ENCODE results near the gene MELTF. TPM values are rescaled to one million over a fixed set of nuclear protein-coding genes. Genes with fewer than 3 reads are reported as not detected.
A peak's percentile ranks its signal among the peaks of the same experiment; 100 is the strongest.

Gene MELTF
- total and polyA plus RNA-seq, 9 of the 15 experiments (the other 6 are each of a cell fraction or from before 2014, with no cell fraction given), result 0.35 to 10.5 (median 4.5) TPM

- peak; percentile 89 for TF ChIP-seq TFAP4 (CRISPR knock-in tag; IDR thresholded peaks at IDR 0.05; ENCODE audit: borderline replicate concordance)
- peak; percentile 87 for TF ChIP-seq MECOM (CRISPR knock-in tag; IDR thresholded peaks at IDR 0.05)
- no peak for TF ChIP-seq MLX (CRISPR knock-in tag; conservative IDR thresholded peaks at IDR 0.05)
- TF ChIP-seq BCOR (IDR thresholded peaks at IDR 0.05), result peak; percentile 87; the same call in 1 of the 2 replicates
- TF ChIP-seq ARID4B (CRISPR knock-in tag; IDR thresholded peaks at IDR 0.05), result no peak
- no peak for TF ChIP-seq ZNF184 (CRISPR knock-in tag; IDR thresholded peaks at IDR 0.05)
- TF ChIP-seq CHCHD3 (CRISPR knock-in tag; IDR thresholded peaks at IDR 0.05), result no peak
- TF ChIP-seq SIN3A (IDR thresholded peaks at IDR 0.05; ENCODE audit: borderline replicate concordance in 2 of 2, control insufficient read depth in 1 of 2, low read depth in 2 of 2, low read length in 2 of 2), result no peak
- TF ChIP-seq NR4A1 (CRISPR knock-in tag; IDR thresholded peaks at IDR 0.05), result 0 out of 2 replicates have a peak, but pooled peaks have one; percentile 37
- peak; percentile 77 for TF ChIP-seq NR4A1 (tag; IDR thresholded peaks at IDR 0.05)
- no peak for TF ChIP-seq POU5F1 (IDR thresholded peaks at IDR 0.05; ENCODE audit: borderline replicate concordance, low read depth, low read length, partially characterized antibody)
- TF ChIP-seq GTF2F1 (IDR thresholded peaks at IDR 0.05; ENCODE audit: low read depth, low read length), result no peak
- peak; percentile 61 for TF ChIP-seq MYC (IDR thresholded peaks at IDR 0.05; ENCODE audit: low read depth, low read length)
- no peak for TF ChIP-seq MYC (CRISPR knock-in tag; IDR thresholded peaks at IDR 0.05; ENCODE audit: borderline replicate concordance, low read depth)
- TF ChIP-seq ZNF699 (CRISPR knock-in tag; IDR thresholded peaks at IDR 0.05; ENCODE audit: insufficient replicate concordance), result no peak
- peak; percentile 72 for TF ChIP-seq RBM25 (IDR thresholded peaks at IDR 0.05; ENCODE audit: low read depth, low read length, severe bottlenecking)
- TF ChIP-seq TCF7L2 (IDR thresholded peaks at IDR 0.05; ENCODE audit: low read depth, low read length), result no peak
- peak; percentile 91; the same call in 1 of the 2 replicates for TF ChIP-seq HDAC2 (IDR thresholded peaks at IDR 0.05)
- TF ChIP-seq MCM2 (IDR thresholded peaks at IDR 0.05; ENCODE audit: low read depth), result no peak
- no peak for TF ChIP-seq ID3 (CRISPR knock-in tag; IDR thresholded peaks at IDR 0.05)
- TF ChIP-seq ID3 (tag; IDR thresholded peaks at IDR 0.05), result peak; percentile 84
- no peak for TF ChIP-seq SP2 (IDR thresholded peaks at IDR 0.05; ENCODE audit: extremely low read depth, low read depth, low read length, poor library complexity, severe bottlenecking)
Measured at GRCh38 chr3:196988241-196989029, 41.2 kb downstream of the MELTF start (continued).

All from K562 (cell line).